Loucy (cell line): ENCODE measurements around the gene MYO5B.

Experiments used
- H2AFZ ChIP-seq: fragments of 200-600 bp; sonication (generic); 2 replicates; pipeline ENCODE4 v1.6.0; 2016; ENCODE audit warnings: antibody characterized with exemption, mild to moderate bottlenecking, low read length, moderate library complexity
- H3F3A ChIP-seq: fragments of 200-600 bp; 2 replicates; pipeline ENCODE4 v1.6.0; 2016; ENCODE audit warnings: antibody characterized with exemption, low read depth, mild to moderate bottlenecking
- H3K27me3 ChIP-seq: fragments of 200-600 bp; sonication (generic); 2 replicates; pipeline ENCODE4 v1.6.1; 2014; ENCODE audit warnings: low read length, mild to moderate bottlenecking; ENCODE audit not compliant: insufficient read depth, poor library complexity, severe bottlenecking
- H3K36me3 ChIP-seq: fragments of 200-600 bp; sonication (generic); 2 replicates; pipeline ENCODE4 v1.6.1; 2016; ENCODE audit warnings: low read length; ENCODE audit not compliant: insufficient read depth
- H3K4me1 ChIP-seq: fragments of 200-600 bp; sonication (generic); 2 replicates; pipeline ENCODE4 v1.5.1; 2014; ENCODE audit warnings: low read length, mild to moderate bottlenecking; ENCODE audit not compliant: insufficient read depth, poor library complexity, severe bottlenecking
- H3K4me2 ChIP-seq: fragments of 200-600 bp; sonication (generic); 2 replicates; pipeline ENCODE4 v1.6.0; 2014; ENCODE audit warnings: antibody characterized with exemption, low read length, low read depth, mild to moderate bottlenecking; ENCODE audit not compliant: poor library complexity, severe bottlenecking
- H3K4me3 ChIP-seq: fragments of 200-600 bp; sonication (generic); 2 replicates; pipeline ENCODE4 v1.5.1; 2014; ENCODE audit warnings: low read length, mild to moderate bottlenecking, mixed read lengths; ENCODE audit not compliant: poor library complexity, severe bottlenecking
- H3K79me2 ChIP-seq: fragments of 200-600 bp; sonication (generic); 2 replicates; pipeline ENCODE4 v1.6.1; 2014; ENCODE audit warnings: low read length; ENCODE audit not compliant: insufficient read depth
- H3K9ac ChIP-seq: fragments of 200-600 bp; sonication (generic); 2 replicates; pipeline ENCODE4 v1.6.0; 2014; ENCODE audit warnings: mild to moderate bottlenecking, low read depth, low read length, moderate library complexity; ENCODE audit not compliant: poor library complexity, severe bottlenecking
- H3K9me2 ChIP-seq: fragments of 200-600 bp; sonication (generic); replicated peaks from 2 replicates; pipeline ENCODE4 v1.6.1; 2016; ENCODE audit warnings: low read depth, low read length, mixed read lengths
- H3K9me3 ChIP-seq: fragments of 200-600 bp; sonication (generic); 2 replicates; pipeline ENCODE4 v1.6.1; 2014; ENCODE audit warnings: mild to moderate bottlenecking, antibody characterized with exemption, low read length, low read depth; ENCODE audit not compliant: insufficient read depth
- H4K20me1 ChIP-seq: fragments of 200-600 bp; sonication (generic); 2 replicates; pipeline ENCODE4 v1.6.0; 2014; ENCODE audit warnings: antibody characterized with exemption, low read length, mild to moderate bottlenecking; ENCODE audit not compliant: insufficient read depth, poor library complexity, severe bottlenecking
- CTCF ChIP-seq: fragments of 200-600 bp; sonication (generic); conservative IDR thresholded peaks from 2 replicates; pipeline ENCODE4 v1.5.1; 2014; ENCODE audit warnings: mild to moderate bottlenecking, antibody characterized with exemption, low read length
- EZH2phosphoT487 ChIP-seq: fragments of 200-600 bp; IDR thresholded peaks from 2 replicates; pipeline ENCODE4 v1.6.1; 2018; ENCODE audit warnings: antibody characterized with exemption, mild to moderate bottlenecking, moderate library complexity, borderline replicate concordance

The MYO5B gene

GRCh38 chr18:50151926-50152325 is 43.0 kb downstream of the MYO5B start:
- Histone ChIP-seq H3K4me1 (no peaks in the 10 kb centered on the region), H3K27me3 (no peaks in the 10 kb centered on the region), H3K36me3 (no peaks in the 10 kb centered on the region), H3K79me2 (no peaks in the 10 kb centered on the region), H4K20me1 (no peaks in the 10 kb centered on the region), H3F3A (no peaks in the 10 kb centered on the region), H2AFZ (no peak overlapping the region), H3K9me2 (no peaks in the 10 kb centered on the region), H3K9ac (no peak overlapping the region), H3K9me3 (no peaks in the 10 kb centered on the region), H3K4me2 (no peak overlapping the region), H3K4me3 (no peak overlapping the region)
- TF ChIP-seq EZH2phosphoT487 (no peak), CTCF (no peak)

DNA sequence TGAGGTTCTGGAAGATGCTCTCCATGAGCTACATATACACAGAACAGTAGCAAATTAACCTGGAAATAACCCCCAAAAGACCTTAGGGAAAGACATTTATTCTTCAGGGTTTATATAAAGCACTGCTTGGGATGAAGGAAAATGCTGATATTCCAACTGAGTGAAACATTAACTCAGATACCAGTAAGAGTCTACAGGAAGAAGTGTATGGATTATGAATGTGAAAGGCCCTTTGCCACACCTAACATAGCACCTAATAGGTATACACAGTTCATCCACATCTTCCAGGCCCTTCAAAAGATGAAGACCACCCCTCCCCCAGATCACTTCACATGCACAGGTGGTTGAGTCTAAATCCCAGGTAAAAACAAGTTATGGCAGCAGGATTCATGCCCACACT is 50.4 kb downstream of the MYO5B start:
- no peaks in the 10 kb centered on the region for H3K79me2 ChIP-seq
- H3K27me3 ChIP-seq = no peaks in the 10 kb centered on the region
- H3K9me2 ChIP-seq = no peaks in the 10 kb centered on the region

DNA sequence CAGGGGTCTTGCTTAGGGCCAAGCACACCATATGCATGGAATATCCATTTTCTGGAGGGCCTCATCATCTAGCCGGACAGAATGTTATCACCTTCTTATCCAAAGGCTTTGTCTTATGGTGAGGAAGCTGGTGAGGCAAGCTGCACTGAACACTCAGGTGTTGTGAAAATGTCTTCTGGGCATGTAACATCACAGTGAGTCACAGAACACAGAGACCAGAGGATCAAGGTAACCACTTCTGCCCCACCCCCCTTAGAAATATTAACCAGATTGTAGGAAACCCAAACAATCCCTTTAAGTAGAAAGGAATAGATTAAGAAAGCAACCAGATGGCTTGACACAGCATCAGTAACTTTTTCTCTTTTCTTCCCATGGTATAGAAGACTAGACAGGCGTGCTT is 51.1 kb downstream of the MYO5B start:
- no peaks in the 10 kb centered on the region for H3K36me3 ChIP-seq
- no peak overlapping the region for H3K9ac ChIP-seq
- no peaks in the 10 kb centered on the region for H3K27me3 ChIP-seq

More for the DNA sequence above, 50.4 kb downstream of the MYO5B start:
- H3K4me2 ChIP-seq = no peak overlapping the region
- TF ChIP-seq CTCF = no peak
- TF ChIP-seq EZH2phosphoT487 = no peak
- H3F3A ChIP-seq = no peaks in the 10 kb centered on the region
- no peaks in the 10 kb centered on the region for H4K20me1 ChIP-seq
- no peaks in the 10 kb centered on the region for H3K9me3 ChIP-seq
- no peaks in the 10 kb centered on the region for H3K4me1 ChIP-seq
- H2AFZ ChIP-seq = no peak overlapping the region
- H3K9ac ChIP-seq = no peak overlapping the region
- H3K36me3 ChIP-seq = no peaks in the 10 kb centered on the region
- H3K4me3 ChIP-seq = no peak overlapping the region

More for the DNA sequence above, 51.1 kb downstream of the MYO5B start:
- Histone ChIP-seq H3K79me2 (no peaks in the 10 kb centered on the region), H3K4me1 (no peaks in the 10 kb centered on the region), H2AFZ (no peak overlapping the region), H4K20me1 (no peaks in the 10 kb centered on the region), H3K4me3 (no peak overlapping the region), H3K9me3 (no peaks in the 10 kb centered on the region), H3F3A (no peaks in the 10 kb centered on the region), H3K9me2 (no peaks in the 10 kb centered on the region), H3K4me2 (no peak overlapping the region)
- TF ChIP-seq EZH2phosphoT487 (no peak), CTCF (no peak)
